Stimulated activated CD4-positive, alpha-beta T cell treated with anti-CD3 and anti-CD28 coated beads, Interleukin-1b, Interleukin-23, amount 100 ng/mL, for 1 hour (primary cell): Measurements from ENCODE around the gene LAYN.

Source experiments
- DNase-seq, 2 donors: peaks; one replicate each; pipeline ENCODE4 v3.0.0-alpha.2; 2020; ENCODE audit warnings: low read depth in 2 of 2

Gene LAYN

GRCh38 chr11:111562692-111563389, 22.3 kb downstream of the LAYN start:
- no peak for DNase-seq

GRCh38 chr11:111565114-111565720, 24.7 kb downstream of the LAYN start:
- DNase-seq: peak in 1 of 2 donors; percentile 39

- no peak for DNase-seq
Observed at GRCh38 chr11:111566324-111566723, 25.8 kb downstream of the LAYN start.

GRCh38 chr11:111569476-111569875, 29.0 kb downstream of the LAYN start:
- no peak for DNase-seq

- DNase-seq: no peak
Observed at GRCh38 chr11:111570796-111571195, 30.3 kb downstream of the LAYN start.

- DNase-seq: no peak
Observed at GRCh38 chr11:111571829-111572501, 31.4 kb downstream of the LAYN start.

- DNase-seq: no peak
Observed at GRCh38 chr11:111572581-111572980, 32.1 kb downstream of the LAYN start.

GRCh38 chr11:111573821-111574249, 33.3 kb downstream of the LAYN start:
- DNase-seq: no peak

GRCh38 chr11:111574373-111575225, 34.1 kb downstream of the LAYN start:
- DNase-seq: no peak

- no peak for DNase-seq
Observed at GRCh38 chr11:111575740-111576139, 35.2 kb downstream of the LAYN start.

GRCh38 chr11:111577821-111578220, 37.3 kb downstream of the LAYN start:
- DNase-seq: no peak

GRCh38 chr11:111581341-111581740, 40.8 kb downstream of the LAYN start:
- no peak for DNase-seq

- no peak for DNase-seq
Observed at GRCh38 chr11:111582163-111582562, 41.6 kb downstream of the LAYN start.

GRCh38 chr11:111582881-111583280, 42.4 kb downstream of the LAYN start:
- no peak for DNase-seq

- DNase-seq: no peak
Observed at GRCh38 chr11:111585371-111585770, 44.9 kb downstream of the LAYN start.

- DNase-seq: peak in 1 of 2 donors; percentile 17
Observed at GRCh38 chr11:111586388-111586831, 45.9 kb downstream of the LAYN start.

- no peak for DNase-seq
Observed at GRCh38 chr11:111589114-111589513, 48.6 kb downstream of the LAYN start.

- no peak for DNase-seq
Observed at GRCh38 chr11:111589886-111590499, 49.5 kb downstream of the LAYN start.

GRCh38 chr11:111591187-111591960, 50.9 kb downstream of the LAYN start:
- DNase-seq: no peak

- no peak for DNase-seq
Observed at GRCh38 chr11:111592491-111592890, 52.0 kb downstream of the LAYN start.

GRCh38 chr11:111596319-111596718, 55.8 kb downstream of the LAYN start:
- no peak for DNase-seq
